Right lobe of liver (tissue), 6 donors: ENCODE measurements around the gene SYNE3. TPM values are rescaled to one million over a fixed set of nuclear protein-coding genes. Genes with fewer than 3 reads are reported as not detected.

Source experiments
- ATAC-seq, 4 donors: fragments of 200-7000 bp; cut with Tn5 transposase; one replicate each; pipeline ENCODE4 v1.9.1; 2020; ENCODE audit warnings: mild to moderate bottlenecking in 4 of 4, moderate library complexity in 4 of 4
- DNase-seq, 3 donors: peaks; one replicate each; pipeline ENCODE4 v3.0.0-alpha.2; 2020
- H3K27ac ChIP-seq, 3 donors: fragments of 200-600 bp; one replicate each; pipeline ENCODE4 v1.8.0; 2022
- H3K27me3 ChIP-seq, 2 donors: fragments of 200-600 bp; one replicate each; pipeline ENCODE4 v1.8.0; 2022
- H3K36me3 ChIP-seq, 4 donors: fragments of 200-600 bp; sonication (generic) in 1 of 4; one replicate each; pipeline versions ENCODE4 v1.5.1 to v1.8.0; 2017 to 2022; ENCODE audit warnings: control low read depth in 1 of 4
- H3K4me1 ChIP-seq, 4 donors: fragments of 200-600 bp; sonication (generic) in 1 of 4; one replicate each; pipeline versions ENCODE4 v1.5.1 to v1.8.0; 2017 to 2022; ENCODE audit warnings: control low read depth in 1 of 4
- H3K4me3 ChIP-seq, 3 donors: fragments of 200-600 bp; one replicate each; pipeline ENCODE4 v1.8.0; 2022
- H3K9me3 ChIP-seq, 4 donors: fragments of 200-600 bp; sonication (generic) in 1 of 4; one replicate each; pipeline versions ENCODE4 v1.5.1 to v1.8.0; 2017 to 2022; ENCODE audit warnings: control low read depth in 1 of 4
- CTCF ChIP-seq, 4 donors: fragments of 200-600 bp in 3 of 4; fragments of 450-650 bp in 1 of 4; IDR thresholded peaks; one replicate each; pipeline versions ENCODE4 v1.5.1 to v1.8.0; 2016 to 2022; ENCODE audit warnings: antibody characterized with exemption in 4 of 4, mild to moderate bottlenecking in 2 of 4
- POLR2A ChIP-seq: fragments of 450-650 bp; IDR thresholded peaks from one replicate; pipeline ENCODE4 v1.6.1; 2017; ENCODE audit warnings: antibody characterized with exemption, mild to moderate bottlenecking
- WGBS: methylation state at CpG from one replicate; pipeline ENCODE4 v1.1.6; 2018; ENCODE audit warnings: low coverage, low lambda C conversion rate; ENCODE audit not compliant: insufficient coverage; ENCODE audit errors: missing lambda C conversion rate; 5-methylcytosine and 5-hydroxymethylcytosine counted together
- intact Hi-C, 2 donors: fragments of 100-400 bp; cut with DNase I; formaldehyde crosslinking; loops; one replicate each; pipeline versions ENCODE4 v1.11.2 to v1.14.1; 2022
- total RNA-seq, 6 experiments: library from RNA; depleted of rRNA in 2 of 6; stranded (reverse); fragments of >200 nt in 2 of 6; fragmentation: NEBNext Ultra II Directional in 3 of 6; extraction: Animal tissue kit (Norgen Biotek cat#: 25700) in 3 of 6; gene quantifications; one replicate each; pipeline versions ENCODE4 v1.1.0 to v1.2.4, GENCODE V29; 2016 to 2023
- donor health status: DM: no; HTN: yes; CAD: no.
- donor health status: DM: no; HTN: no; CAD: no.
- donor health status: DM: no; HTN: no; CAD: no.
- donor health status: DM: no; HTN: yes; CAD: no.
- donor health status: DM: no; HTN: yes; CAD: no.

Gene SYNE3
- total RNA-seq, 6 experiments from 2014 or later: 3.7 to 11.6 (median 5.0) TPM

- no peak for ATAC-seq
- intact Hi-C loops: no loop called here
- WGBS: 89% methylated on average over 1 of the region's 1 CpG
These were observed 35.0 kb upstream of the SYNE3 start for GRCh38 chr14:95551435-95551834.

GRCh38 chr14:95549656-95550585 is 33.5 kb upstream of the SYNE3 start:
- peak overlapping the region in 1 of 3 donors; percentile 31 for H3K27ac ChIP-seq
- 48% methylated on average over 8 of the region's 16 CpGs for WGBS
- peak in 2 of 3 donors; percentile 41 to 69 for DNase-seq
- intact Hi-C loops: no loop called here
- peaks cover 0 to 2% (median under 1%) of the 10 kb centered on the region in 4 donors for H3K36me3 ChIP-seq
- TF ChIP-seq CTCF (IDR thresholded peaks at IDR 0.05): no peak
- TF ChIP-seq POLR2A: no peak
- H3K4me1 ChIP-seq: peaks cover 0 to 15% (median under 1%) of the 10 kb centered on the region in 4 donors
- ATAC-seq: peak; percentile 81 to 89 (median 86)
- H3K9me3 ChIP-seq: no peaks in the 10 kb centered on the region
- peak overlapping the region in 1 of 3 donors; percentile 10 for H3K4me3 ChIP-seq
- no peaks in the 10 kb centered on the region for H3K27me3 ChIP-seq

More at GRCh38 chr14:95551435-95551834, 35.0 kb upstream of the SYNE3 start:
- H3K4me3 ChIP-seq: no peak overlapping the region
- no peak for DNase-seq
- H3K36me3 ChIP-seq: no peaks in the 10 kb centered on the region
- H3K4me1 ChIP-seq: peaks cover 0 to 15% (median under 1%) of the 10 kb centered on the region in 4 donors
- TF ChIP-seq POLR2A (no peak), CTCF (IDR thresholded peaks at IDR 0.05) (no peak)
- no peaks in the 10 kb centered on the region for H3K27me3 ChIP-seq
- H3K27ac ChIP-seq: no peak overlapping the region
- no peaks in the 10 kb centered on the region for H3K9me3 ChIP-seq

- DNase-seq: no peak
- intact Hi-C loops: no loop called here
- Histone ChIP-seq H3K27ac (no peak overlapping the region), H3K9me3 (no peaks in the 10 kb centered on the region), H3K4me3 (no peak overlapping the region), H3K36me3 (peaks cover 0 to 12% (median 4%) of the 10 kb centered on the region in 4 donors), H3K27me3 (no peaks in the 10 kb centered on the region), H3K4me1 (peaks cover 0 to 15% (median under 1%) of the 10 kb centered on the region in 4 donors)
- 71% methylated on average over 6 of the region's 9 CpGs for WGBS
- no peak for ATAC-seq
- no peak for TF ChIP-seq CTCF (IDR thresholded peaks at IDR 0.05)
- TF ChIP-seq POLR2A: no peak
These were observed 32.0 kb upstream of the SYNE3 start for GRCh38 chr14:95548328-95548929.

- TF ChIP-seq POLR2A: no peak
- no peak for TF ChIP-seq CTCF (IDR thresholded peaks at IDR 0.05)
- Histone ChIP-seq H3K4me1 (peaks cover 0 to 17% (median 3%) of the 10 kb centered on the region in 4 donors), H3K4me3 (no peak overlapping the region), H3K9me3 (no peaks in the 10 kb centered on the region), H3K36me3 (peaks cover 0 to 12% (median 4%) of the 10 kb centered on the region in 4 donors), H3K27ac (no peak overlapping the region), H3K27me3 (no peaks in the 10 kb centered on the region)
- intact Hi-C loops: no loop called here
- no peak for ATAC-seq
- WGBS: 54% methylated on average over 5 of the region's 14 CpGs
- no peak for DNase-seq
These were observed 31.3 kb upstream of the SYNE3 start for GRCh38 chr14:95547626-95548327.
